Activated B cell treated with CpG ODN at 0.5 μM for 24 hours (primary cell): ENCODE results near the gene C19orf67. TPM values are rescaled to one million over a fixed set of nuclear protein-coding genes. Genes with fewer than 3 reads are reported as not detected.

Experiments
- ATAC-seq: fragments of 200-7000 bp; cut with Tn5 transposase; one replicate; pipeline ENCODE4 v1.10.0; 2021; ENCODE audit warnings: low read depth, mild to moderate bottlenecking, moderate library complexity
- CTCF ChIA-PET: fragments of 350-600 bp; sonication (Branson Sonifier 250); formaldehyde crosslinking; loops from one replicate; lab custom pipeline; 2021; ENCODE audit warnings: antibody characterized with exemption; lab: Charles Lee
- POLR2A ChIA-PET: fragments of 350-600 bp; sonication (Branson Sonifier 250); formaldehyde crosslinking; loops from one replicate; lab custom pipeline; 2021; ENCODE audit warnings: antibody characterized with exemption; lab: Charles Lee
- DNase-seq: peaks from one replicate; pipeline ENCODE4 v3.0.0; 2022
- H3K27ac Mint-ChIP-seq: one replicate; pipeline ENCODE4 v1.8.0; 2020; ENCODE audit warnings: mixed read lengths
- H3K27me3 Mint-ChIP-seq: one replicate; pipeline ENCODE4 v1.8.0; 2021; ENCODE audit warnings: mixed read lengths
- H3K36me3 Mint-ChIP-seq: one replicate; pipeline ENCODE4 v1.8.0; 2021; ENCODE audit warnings: low read depth, mixed read lengths
- H3K4me1 Mint-ChIP-seq: one replicate; pipeline ENCODE4 v1.8.0; 2021; ENCODE audit warnings: mixed read lengths
- H3K4me3 Mint-ChIP-seq: one replicate; pipeline ENCODE4 v1.8.0; 2020; ENCODE audit warnings: mild to moderate bottlenecking, mixed read lengths
- H3K9me3 Mint-ChIP-seq: one replicate; pipeline ENCODE4 v1.8.0; 2020; ENCODE audit warnings: mixed read lengths
- CTCF ChIP-seq: fragments of 200-600 bp; IDR thresholded peaks from one replicate; pipeline ENCODE4 v1.8.0; 2022; ENCODE audit warnings: antibody characterized with exemption, mild to moderate bottlenecking
- intact Hi-C: fragments of 100-400 bp; cut with micrococcal nuclease; formaldehyde crosslinking; loops from one replicate; pipeline ENCODE4 v1.15.1; 2024
- total RNA-seq: library from RNA; stranded (reverse); gene quantifications from 2 replicates; pipeline ENCODE4 v1.2.3, GENCODE V29; 2022

The C19orf67 gene
- total RNA-seq, 1 donor from 2014 or later: not detected

GRCh38 chr19:14091813-14092462 lies 6.4 kb upstream of the C19orf67 start:
- Mint-ChIP-seq H3K4me3 (peak overlapping the region; percentile 99), H3K4me1 (peaks cover 18% of the 10 kb centered on the region), H3K27me3 (no peaks in the 10 kb centered on the region), H3K27ac (peak overlapping the region; percentile 99), H3K36me3 (peaks cover 21% of the 10 kb centered on the region), H3K9me3 (peaks cover 3% of the 10 kb centered on the region)
- DNase-seq (no peak), ATAC-seq (no peak)
- CTCF ChIA-PET: interaction anchor here (1.1 kb wide), 1 partner anchor 18 kb away, joined by 3 read pairs; no protein-coding TSS in a partner anchor
- POLR2A ChIA-PET: interaction anchor here (0.6 to 1.9 kb wide), 7 partner anchors 10 to 278 kb away, joined by 3 to 15 read pairs (median 5); partner anchors contain the start of genes ASF1B and PRKACA
- TF ChIP-seq CTCF: no peak
- intact Hi-C loops: loop anchor here (1.0 to 5.0 kb wide), 6 partner anchors 19 to 937 kb away; partner anchors contain the start of genes DCAF15 and PRKACA

GRCh38 chr19:14091081-14091812 lies 5.7 kb upstream of the C19orf67 start:
- H3K9me3 Mint-ChIP-seq: peaks cover 3% of the 10 kb centered on the region
- peak overlapping the region; percentile 99 for H3K27ac Mint-ChIP-seq
- DNase-seq: peak; percentile 81
- POLR2A ChIA-PET: interaction anchor here (0.7 to 1.9 kb wide), 5 partner anchors 10 to 279 kb away, joined by 3 to 15 read pairs (median 5); partner anchors contain the start of genes ASF1B and PRKACA
- H3K4me3 Mint-ChIP-seq: peak overlapping the region; percentile 99
- intact Hi-C loops: loop anchor here (1.0 to 5.0 kb wide), 6 partner anchors 18 to 936 kb away; partner anchors contain the start of genes DCAF15 and PRKACA
- no peak for TF ChIP-seq CTCF
- peaks cover 17% of the 10 kb centered on the region for H3K36me3 Mint-ChIP-seq
- H3K27me3 Mint-ChIP-seq: no peaks in the 10 kb centered on the region
- H3K4me1 Mint-ChIP-seq: peaks cover 18% of the 10 kb centered on the region
- peak; percentile 75 for ATAC-seq
- CTCF ChIA-PET: interaction anchor here (1.1 kb wide), 1 partner anchor 17 kb away, joined by 3 read pairs; no protein-coding TSS in a partner anchor

- CTCF ChIA-PET: interaction anchor here (1.5 kb wide), 1 partner anchor 24 kb away, joined by 6 read pairs; no protein-coding TSS in a partner anchor
Observed at GRCh38 chr19:14090509-14091080, 5.0 kb upstream of the C19orf67 start, which contains the start of gene SAMD1. TSS of gene SAMD1 (minus strand) at chr19:14090751.

More at GRCh38 chr19:14090509-14091080, 5.0 kb upstream of the C19orf67 start, which contains the start of gene SAMD1:
- Mint-ChIP-seq H3K27me3 (no peaks in the 10 kb centered on the region), H3K4me1 (peaks cover 18% of the 10 kb centered on the region), H3K9me3 (peaks cover 3% of the 10 kb centered on the region), H3K36me3 (peaks cover 17% of the 10 kb centered on the region), H3K27ac (peak within 1 kb of the TSS; percentile 99), H3K4me3 (peak within 1 kb of the TSS; percentile 99)
- POLR2A ChIA-PET: interaction anchor here (1.0 to 1.9 kb wide), 5 partner anchors 9 to 46 kb away, joined by 4 to 15 read pairs (median 7); partner anchors contain the start of genes ASF1B and PRKACA
- peak; percentile 61 for ATAC-seq
- TF ChIP-seq CTCF: no peak
- DNase-seq: peak; percentile 70
- intact Hi-C loops: loop anchor here (1.0 to 5.0 kb wide), 7 partner anchors 9 to 936 kb away; partner anchors contain the start of genes DCAF15 and PRKACA
